Astrocyte of the cerebellum (primary cell): ENCODE measurements around the gene TIMD4.

Experiments
- DNase-seq: peaks from one replicate; pipeline ENCODE4 v3.0.0-alpha.2; 2011; ENCODE audit warnings: low read depth
- H3K4me3 ChIP-seq: 2 replicates; pipeline ENCODE4 v1.5.1; 2011; ENCODE audit warnings: mild to moderate bottlenecking, low read depth, low read length, moderate library complexity
- in situ Hi-C: cut with HindIII; loops from 2 replicates; pipeline ENCODE4 v1.10.0; 2017; ENCODE audit warnings: low sequenced_read_pairs
- TF ChIP-seq, protein P1 (sequence below): IDR thresholded peaks from 2 replicates; pipeline ENCODE4 v1.5.1; 2012; ENCODE audit warnings: low read length, low read depth, moderate library complexity, mild to moderate bottlenecking; ENCODE audit errors: missing control alignments

TIMD4 gene

DNA sequence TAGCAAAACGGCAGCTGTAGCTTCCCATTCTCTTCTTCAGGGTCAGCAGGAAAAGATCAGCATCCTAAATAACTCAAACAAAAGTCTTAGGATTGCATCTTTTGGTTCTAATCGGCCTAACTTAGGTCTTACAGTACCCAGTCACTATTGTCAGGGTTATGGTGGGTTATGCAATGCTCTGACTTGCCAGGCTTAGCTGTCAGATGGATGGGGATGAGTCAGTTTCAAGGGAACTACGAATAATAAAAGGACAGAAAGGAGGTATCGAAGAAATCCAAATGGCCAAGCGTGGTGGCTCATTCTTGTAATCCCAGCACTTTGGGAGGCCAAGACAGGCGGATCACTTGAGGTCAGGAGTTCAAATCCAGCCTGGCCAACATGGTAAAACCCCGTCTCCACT, 66.5 kb downstream of the TIMD4 start:
- TF ChIP-seq, protein P1, sequence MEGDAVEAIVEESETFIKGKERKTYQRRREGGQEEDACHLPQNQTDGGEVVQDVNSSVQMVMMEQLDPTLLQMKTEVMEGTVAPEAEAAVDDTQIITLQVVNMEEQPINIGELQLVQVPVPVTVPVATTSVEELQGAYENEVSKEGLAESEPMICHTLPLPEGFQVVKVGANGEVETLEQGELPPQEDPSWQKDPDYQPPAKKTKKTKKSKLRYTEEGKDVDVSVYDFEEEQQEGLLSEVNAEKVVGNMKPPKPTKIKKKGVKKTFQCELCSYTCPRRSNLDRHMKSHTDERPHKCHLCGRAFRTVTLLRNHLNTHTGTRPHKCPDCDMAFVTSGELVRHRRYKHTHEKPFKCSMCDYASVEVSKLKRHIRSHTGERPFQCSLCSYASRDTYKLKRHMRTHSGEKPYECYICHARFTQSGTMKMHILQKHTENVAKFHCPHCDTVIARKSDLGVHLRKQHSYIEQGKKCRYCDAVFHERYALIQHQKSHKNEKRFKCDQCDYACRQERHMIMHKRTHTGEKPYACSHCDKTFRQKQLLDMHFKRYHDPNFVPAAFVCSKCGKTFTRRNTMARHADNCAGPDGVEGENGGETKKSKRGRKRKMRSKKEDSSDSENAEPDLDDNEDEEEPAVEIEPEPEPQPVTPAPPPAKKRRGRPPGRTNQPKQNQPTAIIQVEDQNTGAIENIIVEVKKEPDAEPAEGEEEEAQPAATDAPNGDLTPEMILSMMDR, result no peak
- no peak overlapping the region for H3K4me3 ChIP-seq
- in situ Hi-C loops, result no loop called here
- DNase-seq, result no peak

DNA sequence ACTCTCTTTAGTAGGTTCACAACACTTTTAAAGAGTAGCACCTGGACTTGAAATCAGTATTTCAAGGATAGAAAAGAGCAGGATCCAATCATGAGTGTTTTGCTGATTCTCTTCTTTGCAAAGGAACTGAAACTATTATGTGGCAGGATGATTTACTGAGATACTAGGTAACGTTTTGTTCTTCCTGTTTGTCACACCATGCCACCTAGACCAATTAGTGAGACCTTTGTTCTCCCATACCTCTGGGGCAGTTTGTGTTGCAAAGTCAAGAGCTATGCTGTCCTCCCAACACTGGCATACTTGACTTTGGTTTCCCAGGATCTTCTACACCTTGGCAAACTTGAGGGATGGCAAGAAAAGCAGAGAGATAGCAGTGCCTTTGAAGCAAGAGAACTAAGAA, 69.5 kb downstream of the TIMD4 start:
- TF ChIP-seq, protein P1, result no peak
- no peak for DNase-seq
- in situ Hi-C loops, result no loop called here
- H3K4me3 ChIP-seq, result no peak overlapping the region

GRCh38 chr5:156892864-156893263, 70.2 kb downstream of the TIMD4 start:
- DNase-seq, result no peak
- H3K4me3 ChIP-seq, result no peak overlapping the region
- in situ Hi-C loops, result no loop called here
- TF ChIP-seq, protein P1, result no peak

- TF ChIP-seq, protein P1, result no peak
- no peak overlapping the region for H3K4me3 ChIP-seq
- in situ Hi-C loops, result no loop called here
- DNase-seq, result no peak
Observed at GRCh38 chr5:156892223-156892622, 70.8 kb downstream of the TIMD4 start.

DNA sequence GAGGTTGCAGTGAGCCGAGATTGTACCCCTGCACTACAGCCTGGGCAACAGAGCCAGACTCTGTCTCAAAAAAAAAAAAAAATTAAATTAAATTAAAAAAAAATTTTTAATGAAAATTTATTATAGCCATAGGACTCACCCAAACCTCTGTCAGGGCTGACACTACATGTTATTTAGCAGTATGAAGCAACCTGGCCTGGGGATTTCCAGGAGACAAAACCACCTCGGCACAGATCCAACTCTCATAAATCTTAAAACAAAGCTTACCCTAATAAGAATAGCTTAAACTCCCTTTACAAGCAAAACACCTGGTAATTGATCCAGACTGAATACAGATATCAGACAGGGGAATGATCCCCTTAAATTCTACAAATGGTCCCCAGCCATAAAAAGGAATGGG, 74.5 kb downstream of the TIMD4 start:
- DNase-seq, result no peak
- in situ Hi-C loops, result no loop called here
- TF ChIP-seq, protein P1, result no peak
- H3K4me3 ChIP-seq, result no peak overlapping the region

DNA sequence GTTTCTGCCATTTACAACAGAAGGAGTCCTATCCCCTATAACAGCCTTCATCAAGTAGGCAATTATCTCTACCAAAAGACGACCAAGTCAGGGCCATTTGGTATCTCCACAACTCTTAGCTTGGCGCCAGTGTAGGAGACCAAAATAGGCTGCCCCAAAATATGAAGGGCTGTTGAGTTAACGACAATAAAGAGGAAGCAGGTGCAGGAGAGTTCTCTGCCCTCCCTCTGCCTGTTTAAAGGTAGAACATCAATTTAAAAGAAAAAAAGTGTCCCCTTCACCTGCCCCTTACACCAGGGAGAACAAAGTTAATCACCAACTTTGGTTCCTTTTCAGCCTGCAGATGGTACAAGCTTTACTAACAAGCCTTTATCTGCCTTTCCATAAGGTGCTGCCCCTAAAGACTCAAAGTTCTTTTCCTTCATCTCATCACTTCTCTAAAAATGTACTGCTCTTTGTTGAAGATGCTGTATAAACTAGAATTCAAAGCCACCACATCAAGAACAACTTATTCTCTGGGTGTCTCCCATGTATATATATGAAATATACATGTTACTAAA, 79.6 kb downstream of the TIMD4 start:
- in situ Hi-C loops, result no loop called here
- no peak for DNase-seq
- no peak overlapping the region for H3K4me3 ChIP-seq
- TF ChIP-seq, protein P1, result no peak
